ENCODE measurements around the gene ENKD1. TPM values are rescaled to one million over a fixed set of nuclear protein-coding genes. Genes with fewer than 3 reads are reported as not detected.
"Not testable (repeated sequence)": the region's sequence is repeated elsewhere in the genome, so short reads cannot be mapped to it uniquely, and the experiment has no call there.

ENKD1 gene
- total RNA-seq, 1 experiment from 2014 or later = 22.6 TPM

GRCh38 chr16:67694611-67695010 lies 28.1 kb upstream of the ENKD1 start:
- no peak for TF ChIP-seq CTCF (IDR thresholded peaks at IDR 0.05; ENCODE audit: unreplicated experiment)
- intact Hi-C loops (cut with micrococcal nuclease; ENCODE audit: unreplicated experiment) = no loop called here
- Mint-ChIP-seq H3K9me3 (ENCODE audit: low read depth, unreplicated experiment) (peaks cover 3% of the 10 kb centered on the region), H3K4me1 (ENCODE audit: low read depth, unreplicated experiment) (peaks cover 13% of the 10 kb centered on the region), H3K4me3 (ENCODE audit: low read depth, unreplicated experiment) (no peak overlapping the region), H3K27me3 (ENCODE audit: unreplicated experiment) (no peaks in the 10 kb centered on the region), H3K27ac (ENCODE audit: unreplicated experiment) (no peak overlapping the region), H3K36me3 (ENCODE audit: insufficient read depth, unreplicated experiment) (no peaks in the 10 kb centered on the region)
- no peak for DNase-seq
- CTCF ChIA-PET = no interaction called here
- no TSS peak for BruUV-seq (replicated peaks)

GRCh38 chr16:67693517-67694285 lies 27.2 kb upstream of the ENKD1 start:
- BruUV-seq (replicated peaks); intact Hi-C loops (cut with micrococcal nuclease; ENCODE audit: unreplicated experiment); CTCF ChIA-PET; H3K27me3 Mint-ChIP-seq (ENCODE audit: unreplicated experiment); H3K27ac Mint-ChIP-seq (ENCODE audit: unreplicated experiment); DNase-seq; H3K9me3 Mint-ChIP-seq (ENCODE audit: low read depth, unreplicated experiment); H3K36me3 Mint-ChIP-seq (ENCODE audit: insufficient read depth, unreplicated experiment); H3K4me3 Mint-ChIP-seq (ENCODE audit: low read depth, unreplicated experiment): not testable (repeated sequence)
- H3K4me1 Mint-ChIP-seq (ENCODE audit: low read depth, unreplicated experiment) = peaks cover 13% of the 10 kb centered on the region

- intact Hi-C loops (cut with micrococcal nuclease; ENCODE audit: unreplicated experiment) = no loop called here
- BruUV-seq (replicated peaks) = no TSS peak
- Mint-ChIP-seq H3K4me1 (ENCODE audit: low read depth, unreplicated experiment) (no peaks in the 10 kb centered on the region), H3K9me3 (ENCODE audit: low read depth, unreplicated experiment) (no peaks in the 10 kb centered on the region), H3K27ac (ENCODE audit: unreplicated experiment) (no peak overlapping the region), H3K27me3 (ENCODE audit: unreplicated experiment) (no peaks in the 10 kb centered on the region), H3K36me3 (ENCODE audit: insufficient read depth, unreplicated experiment) (peaks cover 9% of the 10 kb centered on the region), H3K4me3 (ENCODE audit: low read depth, unreplicated experiment) (no peak overlapping the region)
- CTCF ChIA-PET = no interaction called here
- no peak for TF ChIP-seq CTCF (IDR thresholded peaks at IDR 0.05; ENCODE audit: unreplicated experiment)
- DNase-seq = no peak
These were observed 19.0 kb upstream of the ENKD1 start for GRCh38 chr16:67685388-67686112.

- no peak for DNase-seq
- no TSS peak for BruUV-seq (replicated peaks)
- H3K27ac Mint-ChIP-seq (ENCODE audit: unreplicated experiment) = no peak overlapping the region
These were observed 17.2 kb upstream of the ENKD1 start for GRCh38 chr16:67683767-67684166.

More at GRCh38 chr16:67683767-67684166, 17.2 kb upstream of the ENKD1 start:
- H3K36me3 Mint-ChIP-seq (ENCODE audit: insufficient read depth, unreplicated experiment) = peaks cover 9% of the 10 kb centered on the region
- no peaks in the 10 kb centered on the region for H3K4me1 Mint-ChIP-seq (ENCODE audit: low read depth, unreplicated experiment)
- no peaks in the 10 kb centered on the region for H3K9me3 Mint-ChIP-seq (ENCODE audit: low read depth, unreplicated experiment)
- intact Hi-C loops (cut with micrococcal nuclease; ENCODE audit: unreplicated experiment) = no loop called here
- no peaks in the 10 kb centered on the region for H3K27me3 Mint-ChIP-seq (ENCODE audit: unreplicated experiment)
- no peak for TF ChIP-seq CTCF (IDR thresholded peaks at IDR 0.05; ENCODE audit: unreplicated experiment)
- H3K4me3 Mint-ChIP-seq (ENCODE audit: low read depth, unreplicated experiment) = no peak overlapping the region
- CTCF ChIA-PET = interaction anchor here (0.6 kb wide), 1 partner anchor 208 kb away, joined by 4 read pairs; no protein-coding TSS in a partner anchor
